UCSD-AML1 (cell line): ENCODE results near the gene GPR68.
"Not testable (repeated sequence)": the region's sequence is repeated elsewhere in the genome, so short reads cannot be mapped to it uniquely, and the experiment has no call there.

Experiments used
- DNase-seq: peaks from one replicate; lab custom pipeline; 2025; ENCODE audit not compliant: unreplicated experiment; lab: John Stamatoyannopoulos, UW

Gene GPR68

DNA sequence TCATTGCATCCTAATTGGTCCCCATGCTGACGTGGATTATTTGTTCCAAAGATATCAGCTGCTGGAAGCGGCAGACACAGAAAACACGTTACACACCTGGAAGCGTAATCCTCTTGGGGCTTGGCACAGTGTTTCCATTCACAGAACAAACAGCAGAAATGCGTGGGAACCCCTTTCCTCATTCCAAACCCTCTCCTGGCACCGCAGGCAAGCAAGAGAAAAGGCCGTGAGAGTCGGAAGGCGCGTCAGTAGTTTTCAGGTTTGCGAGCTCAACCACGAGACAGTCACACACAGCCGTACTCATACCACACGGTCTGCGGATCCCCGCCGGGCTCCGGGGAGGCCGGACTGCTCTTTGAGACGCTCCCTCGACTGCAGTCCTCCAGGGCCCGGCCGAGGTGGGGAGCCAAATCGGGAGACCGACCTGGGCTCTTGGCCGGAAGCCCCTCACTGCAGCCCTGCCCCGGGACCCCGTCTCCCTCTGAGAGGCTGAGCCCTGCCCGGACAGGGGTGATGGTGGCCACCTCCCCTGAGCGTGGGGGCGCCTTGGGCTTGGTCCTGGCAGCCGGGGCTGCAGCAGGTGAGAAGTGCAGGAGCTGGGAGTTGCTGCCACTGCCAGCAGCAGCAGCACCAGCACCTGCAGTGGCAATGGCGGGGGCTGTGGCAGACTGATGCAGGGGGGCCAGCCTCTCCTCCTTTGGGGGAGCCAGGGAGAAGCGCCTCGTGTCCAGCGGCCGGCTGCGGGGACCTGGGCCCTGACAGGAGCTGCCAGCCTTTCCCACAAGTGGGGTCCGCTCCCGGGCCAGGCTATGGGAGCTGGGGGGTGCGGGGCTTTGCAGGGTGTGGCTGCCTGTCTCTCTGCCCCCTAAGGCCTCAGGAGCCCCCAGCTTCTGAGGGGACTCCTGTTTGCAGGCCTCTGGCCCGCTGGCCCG lies 28.1 kb upstream of the GPR68 start:
- DNase-seq = no peak

DNA sequence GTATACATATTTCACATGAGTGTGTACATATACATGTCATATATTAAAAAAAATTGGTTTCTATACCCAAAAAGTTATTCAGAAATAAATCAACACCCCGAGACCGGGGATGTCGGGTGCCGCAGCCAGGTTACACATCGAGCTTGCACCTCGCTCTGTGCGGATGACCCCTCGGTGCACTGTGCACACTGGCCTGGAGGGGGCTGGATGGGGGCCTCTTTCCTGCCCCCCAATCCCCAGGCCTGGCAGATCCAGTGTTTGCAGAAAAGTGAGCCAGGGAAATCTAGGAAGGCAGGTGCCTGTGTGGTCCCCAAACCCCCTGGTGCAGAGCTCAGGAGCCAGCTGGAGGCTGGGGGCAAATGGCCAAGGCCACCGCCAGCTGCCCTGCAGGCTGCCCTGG lies 27.1 kb upstream of the GPR68 start:
- DNase-seq = no peak

DNA sequence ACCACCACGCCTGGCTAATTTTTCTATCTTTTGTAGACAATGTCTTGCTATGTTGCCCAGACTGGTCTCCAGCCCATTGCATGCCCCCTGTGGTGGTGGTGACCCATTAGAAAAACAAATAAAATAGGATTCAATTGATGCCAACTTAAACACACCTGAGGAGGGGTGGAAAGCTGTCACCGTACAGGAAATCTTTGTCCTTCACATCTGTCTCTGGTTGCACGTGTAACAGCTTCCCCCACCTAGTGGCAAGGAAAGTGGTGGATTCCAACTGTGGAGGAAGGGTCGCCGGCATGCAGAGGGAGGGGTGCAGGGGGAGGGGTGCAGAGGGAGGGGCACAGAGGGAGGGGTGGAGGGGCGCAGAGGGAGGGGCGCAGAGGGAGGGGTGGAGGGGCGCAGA lies 26.1 kb upstream of the GPR68 start:
- no peak for DNase-seq

DNA sequence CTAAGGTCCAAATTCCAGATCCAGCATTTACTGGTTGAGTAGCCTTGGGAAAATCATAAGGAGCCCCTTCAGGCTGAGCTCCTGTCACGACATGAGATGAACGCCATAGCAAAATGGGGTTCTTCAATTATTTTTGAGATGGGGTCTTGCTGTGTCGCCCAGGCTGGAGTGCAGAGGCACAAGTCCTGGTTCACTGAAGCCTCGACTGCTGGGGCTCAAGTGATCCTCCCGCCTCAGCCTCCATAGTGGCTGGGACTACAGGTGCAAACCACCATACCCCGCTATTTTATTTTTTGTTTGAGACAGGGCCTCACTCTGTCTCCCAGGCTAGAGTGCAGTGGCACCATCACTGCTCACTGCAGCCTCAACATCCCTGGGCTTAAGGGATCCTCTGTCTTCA lies 25.7 kb upstream of the GPR68 start:
- DNase-seq = no peak

DNA sequence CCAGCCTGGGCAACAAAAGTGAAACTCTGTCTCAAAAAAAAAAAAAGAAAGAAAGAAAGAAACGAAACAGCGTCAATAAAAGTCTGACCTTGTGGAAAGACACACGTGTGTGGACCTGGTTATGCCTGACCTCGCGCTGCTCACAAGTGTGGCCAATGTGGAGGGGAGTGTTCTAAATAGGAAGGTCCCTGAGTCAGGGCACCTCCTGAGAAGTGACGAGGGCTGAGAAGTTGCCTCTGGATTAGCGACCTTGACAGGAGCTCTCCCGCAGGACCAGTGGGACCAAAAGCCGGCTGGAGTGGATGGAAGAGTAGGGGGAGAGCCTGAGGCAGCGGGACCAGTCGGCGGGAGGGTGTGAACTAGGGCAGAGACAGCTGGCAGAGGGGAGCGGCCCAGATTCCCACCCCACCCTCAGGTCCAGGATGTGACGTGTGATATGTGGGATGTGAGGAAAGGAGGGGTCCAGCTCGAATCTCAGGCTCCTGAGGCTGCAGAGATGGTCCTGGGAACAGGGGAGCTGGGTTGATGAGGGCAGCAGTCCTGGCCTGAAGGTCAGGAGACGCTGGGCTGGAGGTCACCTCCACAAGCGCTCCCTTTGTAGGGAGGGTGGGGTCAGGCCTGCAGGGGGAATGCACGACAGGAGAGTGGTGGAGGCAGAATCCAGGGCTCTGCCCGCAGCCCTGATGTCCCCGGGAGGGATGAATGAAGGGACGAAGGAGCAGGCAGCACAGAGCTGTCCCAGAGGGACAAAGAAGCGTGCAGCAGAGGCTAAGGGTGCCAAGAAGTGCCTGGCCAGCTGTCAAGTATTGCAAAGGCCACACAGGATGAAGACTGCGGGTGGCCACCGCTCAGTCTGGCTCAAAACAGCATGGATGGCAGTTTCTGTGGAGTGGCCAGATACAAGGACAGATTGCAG lies 24.8 kb upstream of the GPR68 start:
- no peak for DNase-seq

DNA sequence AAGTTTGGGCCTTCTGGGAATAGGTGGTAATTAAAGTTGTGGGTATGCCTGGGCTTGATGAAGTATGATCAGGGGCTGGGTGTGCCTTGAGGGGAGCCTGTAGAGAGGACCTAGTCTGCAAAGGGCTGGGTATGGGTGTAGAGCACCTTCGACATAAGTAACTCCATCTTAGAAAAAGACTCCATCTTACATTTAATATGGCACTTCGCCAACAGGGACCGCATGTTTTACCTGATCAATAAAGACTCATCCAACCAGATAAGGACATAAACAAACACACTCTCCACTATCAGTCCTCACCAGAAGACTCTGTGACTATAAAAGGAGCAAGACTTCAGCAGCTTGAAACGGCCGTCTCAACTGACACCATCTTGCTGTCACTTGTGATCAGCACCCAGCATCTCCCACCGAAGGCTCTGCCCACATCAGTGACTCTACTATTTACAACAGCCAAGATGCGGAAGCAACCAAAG lies 23.5 kb upstream of the GPR68 start:
- DNase-seq = no peak

DNA sequence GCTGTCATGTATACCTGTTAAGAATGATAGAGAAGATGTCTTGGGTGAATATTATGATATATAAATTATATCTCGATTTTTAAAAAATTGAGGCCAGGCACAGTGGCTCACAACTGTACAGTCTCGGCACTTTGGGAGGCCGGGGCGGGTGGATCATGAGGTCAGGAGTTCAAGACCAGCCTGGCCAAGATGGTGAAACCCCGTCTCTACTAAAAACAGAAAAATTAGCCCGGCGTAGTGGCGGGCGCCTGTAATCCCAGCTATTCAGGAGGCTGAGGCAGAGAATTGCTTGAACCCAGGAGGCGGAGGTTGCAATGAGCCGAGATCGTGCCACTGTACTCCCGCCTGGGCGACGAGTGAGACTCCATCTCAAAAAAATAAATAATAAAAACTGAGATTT lies 21.8 kb upstream of the GPR68 start:
- DNase-seq = not testable (repeated sequence)

DNA sequence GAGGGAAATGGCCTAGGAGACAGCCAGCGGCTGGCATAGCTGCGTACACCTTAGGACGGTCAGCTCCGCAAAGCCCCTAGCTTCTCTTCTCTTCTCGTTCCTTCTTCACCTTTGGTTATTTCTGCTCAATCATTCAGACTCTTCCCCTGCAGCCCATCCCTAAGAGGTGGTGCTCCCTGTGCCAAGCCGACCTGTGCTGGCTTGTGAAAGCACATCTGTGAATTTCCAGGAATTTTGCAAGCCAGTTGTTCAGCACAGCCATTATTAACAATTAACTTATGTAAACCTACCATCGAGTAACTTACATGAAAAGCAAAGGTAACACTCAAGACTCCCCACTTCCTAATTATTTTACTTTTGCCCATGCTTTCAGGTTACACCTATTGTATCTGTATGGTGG lies 20.9 kb upstream of the GPR68 start:
- no peak for DNase-seq

DNA sequence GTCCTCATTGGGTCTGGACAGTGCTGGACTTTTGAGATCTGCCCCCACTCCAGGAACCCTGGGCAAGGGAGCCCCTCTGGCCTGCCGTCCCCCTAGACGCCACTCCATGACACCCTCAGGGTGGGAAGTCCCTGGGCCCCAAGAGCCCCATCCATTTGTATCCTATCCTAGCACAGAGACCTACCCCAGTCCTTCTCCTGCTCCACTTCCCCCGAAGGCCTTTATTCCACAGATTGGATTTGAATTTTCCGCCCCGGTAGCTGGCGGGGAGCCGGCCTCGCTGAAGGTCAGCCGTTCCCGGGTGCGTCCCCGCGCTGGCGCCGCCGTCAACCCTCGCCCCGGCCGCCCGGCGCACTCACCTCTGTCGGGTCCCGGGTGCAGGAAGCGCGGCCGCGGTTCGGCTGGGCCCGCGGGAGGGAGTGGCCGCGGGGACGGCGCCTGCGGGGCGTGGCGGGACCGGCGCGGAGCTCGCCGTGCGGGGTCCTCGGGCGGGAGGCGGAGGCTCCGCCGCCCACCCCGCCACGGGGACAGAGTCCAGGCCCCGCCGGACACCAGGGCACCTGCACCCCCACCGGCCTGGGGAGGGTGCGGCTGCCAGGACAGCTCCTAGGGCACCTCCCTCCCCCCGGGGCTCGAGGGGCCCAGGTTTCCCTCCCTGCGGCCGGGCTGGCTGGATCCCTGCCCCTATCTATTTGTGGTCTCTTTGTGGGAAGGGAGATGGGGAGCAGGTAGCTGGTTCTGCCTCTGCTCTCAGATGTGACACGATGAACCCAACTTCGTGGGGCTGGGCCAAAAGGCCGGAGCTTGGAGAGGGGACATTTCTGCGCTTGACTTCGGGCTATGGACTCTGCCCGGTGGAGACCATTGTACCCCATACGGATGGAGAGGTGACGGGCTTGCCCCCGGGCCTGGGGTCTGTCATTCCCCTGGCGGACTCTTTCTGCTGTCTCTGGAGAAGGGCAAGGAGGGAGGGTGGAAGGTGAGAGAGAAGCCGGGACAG lies 19.9 kb upstream of the GPR68 start:
- no peak for DNase-seq

DNA sequence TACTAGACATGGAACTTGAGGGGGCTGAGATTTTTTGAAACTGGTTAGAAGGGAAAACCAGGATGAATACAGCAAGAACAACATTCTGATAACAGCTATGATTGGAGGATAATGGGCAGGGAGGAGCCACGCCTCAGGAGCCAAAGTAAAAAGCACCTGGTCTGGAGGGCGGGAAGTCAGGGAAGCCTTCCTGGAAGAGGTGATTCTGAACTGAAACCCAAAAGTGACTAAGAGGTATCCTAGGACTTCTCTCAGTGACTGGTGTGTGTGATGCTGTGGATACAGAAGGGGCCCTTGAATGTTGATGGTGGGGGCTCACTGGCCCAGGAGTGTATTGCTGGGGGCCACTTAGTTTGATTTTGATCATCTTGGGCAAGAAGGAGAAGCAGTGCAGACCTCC lies 18.8 kb upstream of the GPR68 start:
- DNase-seq = no peak

DNA sequence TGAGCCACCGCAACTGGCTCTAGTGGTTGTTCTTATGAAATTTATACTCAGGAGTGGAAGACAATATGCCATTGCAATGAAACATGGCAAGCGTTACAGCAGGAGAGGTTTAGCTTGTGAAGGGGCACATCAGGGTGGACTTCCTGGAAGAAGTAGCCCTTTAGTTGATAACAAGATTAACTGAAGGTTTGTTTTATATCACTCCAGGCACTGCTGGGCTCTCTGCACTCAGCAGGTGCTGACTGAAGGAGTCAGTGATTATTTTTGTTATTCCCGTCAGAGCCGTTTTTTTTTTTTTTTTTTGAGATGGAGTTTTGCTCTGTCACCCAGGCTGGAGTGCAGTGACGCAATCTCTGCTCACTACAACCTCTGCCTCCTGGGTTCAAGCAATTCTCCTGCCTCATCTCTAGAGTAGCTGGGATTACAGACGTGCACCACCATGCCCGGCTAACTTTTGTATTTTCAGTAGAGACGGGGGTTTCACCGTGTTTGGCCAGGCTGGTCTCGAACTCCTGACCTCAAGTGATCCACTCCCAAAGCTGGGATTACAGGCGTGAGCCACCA lies 17.6 kb upstream of the GPR68 start:
- DNase-seq = no peak

DNA sequence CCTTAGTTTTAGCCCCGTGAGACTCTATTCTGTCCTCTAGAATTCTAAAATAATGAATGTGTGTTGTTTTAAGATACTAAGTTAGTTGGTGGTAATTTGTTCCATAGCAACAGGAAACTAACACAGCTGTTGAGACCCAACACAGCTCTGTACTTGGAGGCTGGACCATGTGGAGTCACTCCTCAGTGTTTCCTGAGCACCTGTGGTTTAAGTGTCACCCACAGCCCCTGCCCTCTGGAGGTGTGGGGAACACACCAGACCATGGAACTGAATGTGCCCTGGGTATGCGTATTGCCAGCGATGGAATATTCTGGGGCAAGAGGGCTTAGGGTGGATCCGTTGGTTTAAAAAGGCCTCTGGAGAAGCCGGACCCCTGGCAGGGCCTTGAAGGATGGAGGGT lies 16.6 kb upstream of the GPR68 start:
- DNase-seq = no peak

DNA sequence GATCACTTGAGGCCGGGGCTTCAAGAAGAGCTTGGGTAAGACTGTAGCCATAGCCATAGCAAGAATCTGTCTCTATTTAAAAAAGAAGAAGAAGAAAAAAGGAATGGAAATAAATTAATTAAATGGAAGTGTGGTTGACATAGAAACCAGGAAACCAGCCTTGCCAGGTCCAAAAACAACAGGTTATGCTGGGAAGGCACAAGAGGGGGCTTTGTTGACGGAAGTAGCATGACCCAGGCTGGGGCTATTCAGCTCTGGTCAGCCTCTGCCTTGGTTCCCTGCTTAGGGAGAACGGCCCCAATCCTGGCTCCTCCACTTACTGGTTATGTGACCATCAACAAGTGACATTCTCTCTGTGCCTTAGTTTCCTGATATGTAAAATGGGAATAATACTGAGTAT lies 14.4 kb upstream of the GPR68 start:
- DNase-seq = no peak

DNA sequence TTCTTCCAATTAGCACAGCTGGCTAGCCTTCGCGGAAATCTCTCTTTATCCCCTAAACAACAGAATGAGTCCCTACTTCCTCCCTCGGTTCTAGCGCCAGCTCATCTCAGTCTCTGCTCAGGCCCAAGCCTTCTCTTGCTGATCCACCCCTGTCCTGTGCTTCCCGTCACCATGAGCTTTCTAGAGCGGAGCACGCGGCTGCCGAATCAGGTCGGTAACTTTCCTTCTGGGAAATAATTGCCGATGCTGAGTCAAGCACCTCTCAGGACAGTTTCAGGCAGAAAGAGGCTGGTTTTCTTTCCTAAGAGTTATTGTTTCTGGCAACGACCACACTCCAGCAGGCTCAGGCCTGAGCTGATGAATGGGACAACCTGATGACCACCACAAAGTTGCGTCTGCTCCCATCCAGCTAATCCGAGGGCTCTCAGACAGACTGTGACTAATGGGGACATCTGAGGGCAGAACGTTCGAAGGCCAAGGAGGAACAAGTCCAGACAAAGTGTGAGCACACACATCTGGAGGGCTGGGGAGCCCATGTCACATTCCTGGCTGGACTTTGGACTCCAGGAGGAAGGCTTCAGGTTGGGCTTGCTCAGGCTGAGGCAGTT lies 13.6 kb upstream of the GPR68 start:
- DNase-seq = no peak

DNA sequence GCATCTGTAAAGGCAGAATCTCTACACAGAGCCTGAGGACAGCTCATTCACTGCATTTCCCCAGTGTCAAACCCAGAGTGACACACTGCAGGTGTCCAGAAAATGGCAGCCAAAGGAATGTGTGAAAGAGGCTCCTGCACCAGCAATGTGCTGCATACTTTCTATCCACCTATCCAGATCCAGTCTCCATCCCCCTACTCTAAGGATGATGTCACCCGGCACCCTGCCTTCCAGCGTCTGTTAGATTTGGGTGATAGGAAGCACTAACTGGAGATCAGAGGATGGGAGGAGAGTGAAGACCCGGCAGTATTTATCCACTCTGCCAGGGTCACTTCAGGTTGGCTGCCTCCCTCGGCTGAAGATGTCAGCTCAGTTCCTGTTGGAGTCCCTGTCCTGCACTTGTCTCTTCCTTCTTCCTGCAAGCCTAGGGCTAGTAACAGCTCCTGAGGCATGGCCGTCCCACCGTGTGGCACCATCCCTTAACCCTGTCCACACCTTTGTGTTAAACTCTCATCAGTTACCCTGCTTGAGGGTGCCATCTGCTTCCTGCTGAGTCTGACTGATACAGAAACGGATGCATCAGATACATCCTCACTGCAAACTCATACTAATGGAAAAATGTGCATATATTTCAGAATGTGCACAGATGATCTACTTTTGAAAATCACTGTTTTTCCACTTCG lies 13.0 kb upstream of the GPR68 start:
- no peak for DNase-seq

DNA sequence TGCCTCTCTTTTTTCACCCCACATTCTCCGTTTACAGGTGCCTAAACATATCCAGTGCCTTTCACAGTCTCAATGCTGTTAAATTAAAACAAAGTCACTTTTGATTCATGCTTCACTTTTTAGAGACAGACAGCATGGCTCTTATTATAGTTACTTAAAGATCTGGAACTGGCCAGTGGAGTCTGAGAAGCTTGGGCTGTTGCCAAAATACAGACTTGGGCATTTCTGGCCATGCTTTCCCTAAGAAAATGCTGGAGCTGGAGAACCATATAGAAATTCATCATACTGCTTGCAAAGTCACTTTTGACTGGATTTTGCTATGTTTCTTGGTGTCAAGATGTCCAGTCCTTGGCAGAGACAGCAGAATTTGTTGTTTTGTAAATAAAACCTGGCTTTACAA lies 12.2 kb upstream of the GPR68 start:
- no peak for DNase-seq

DNA sequence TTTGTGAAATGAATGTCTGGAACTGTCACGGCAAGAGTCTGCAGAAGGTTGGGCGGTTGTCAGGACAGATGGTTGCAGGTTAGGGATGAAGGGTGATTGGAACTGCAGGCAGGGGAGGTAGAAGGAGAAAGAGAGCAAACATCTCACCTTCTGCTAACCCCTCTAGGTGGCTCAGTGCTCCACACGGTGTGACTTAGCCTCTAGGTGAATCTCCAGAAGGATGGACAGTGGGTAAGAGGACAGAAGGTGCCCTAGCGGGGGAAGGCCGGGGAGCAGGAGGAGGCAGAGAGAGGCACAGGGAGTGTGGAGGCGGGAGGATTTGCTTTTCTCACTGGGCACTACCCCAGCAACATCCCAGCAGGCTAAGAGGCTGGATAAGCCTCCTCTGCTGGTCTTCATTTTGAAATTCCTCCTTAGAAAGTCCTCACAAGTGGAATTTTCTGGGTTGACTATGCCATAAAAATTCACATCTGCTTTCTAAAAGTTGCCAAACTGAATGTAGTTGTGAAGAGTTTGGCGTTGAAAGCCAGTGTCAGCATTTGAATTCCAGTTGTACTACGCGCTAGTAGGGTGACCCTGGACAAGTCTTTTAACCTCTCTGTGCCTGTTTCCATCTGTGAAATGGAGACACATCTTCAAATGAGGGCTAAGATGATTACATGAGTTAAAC lies 10.7 kb upstream of the GPR68 start:
- no peak for DNase-seq

DNA sequence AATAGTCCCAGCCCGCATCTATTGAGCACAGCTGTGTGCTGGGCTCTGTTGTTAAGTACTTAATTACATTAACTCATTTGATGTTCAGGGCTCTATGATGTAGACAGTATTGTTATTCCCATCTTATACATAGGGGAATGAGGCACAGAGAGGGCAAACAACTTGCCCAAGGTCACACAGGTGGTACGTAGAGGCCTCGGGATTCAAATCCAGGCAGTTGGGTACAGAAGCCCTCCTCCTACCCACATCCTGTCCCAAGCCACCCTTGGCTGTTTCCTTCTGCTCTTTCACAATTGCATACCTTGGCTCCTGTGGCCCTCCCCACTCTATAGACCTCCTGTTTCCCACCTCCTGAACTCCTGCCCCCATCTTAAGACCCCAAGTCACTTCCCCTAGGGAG lies 10.0 kb upstream of the GPR68 start:
- no peak for DNase-seq

DNA sequence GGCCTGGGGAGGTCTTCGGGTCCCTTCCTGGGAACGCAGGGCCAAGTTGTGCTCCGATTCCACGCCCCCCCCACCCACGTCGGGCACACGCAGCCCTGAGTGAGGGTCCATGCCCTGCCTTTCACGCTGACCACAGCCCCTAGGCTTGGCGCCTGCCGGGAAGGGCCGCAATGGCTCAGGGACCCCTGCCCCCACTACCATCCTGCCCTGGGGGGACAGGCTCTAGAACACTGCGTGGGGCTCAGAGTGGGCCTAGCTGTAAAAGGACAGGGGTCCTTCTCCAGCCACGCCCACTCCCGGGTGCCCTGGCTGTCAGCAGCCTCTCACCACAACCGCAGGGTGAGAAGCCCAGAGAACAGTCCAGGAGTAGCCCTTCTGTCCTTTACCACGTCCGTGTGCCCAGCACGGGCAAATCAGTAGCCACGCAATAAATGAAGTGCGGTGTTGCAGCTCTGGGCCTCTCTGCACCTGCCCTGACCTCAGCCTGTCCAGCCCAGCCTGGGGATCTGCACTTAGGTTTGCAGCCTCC lies 9.4 kb upstream of the GPR68 start:
- no peak for DNase-seq
